GM23248 (cell line): Measurements from ENCODE around the gene C12orf56. TPM values are rescaled to one million over a fixed set of nuclear protein-coding genes. Genes with fewer than 3 reads are reported as not detected.

ENCODE experiments used
- DNase-seq: peaks from one replicate; pipeline ENCODE4 v3.0.0-alpha.2; 2015
- H2AFZ ChIP-seq: fragments of 200-600 bp; sonication (generic); 2 replicates; pipeline ENCODE4 v1.6.1; 2016; ENCODE audit warnings: antibody characterized with exemption
- H3F3A ChIP-seq: fragments of 200-600 bp; sonication (generic); 2 replicates; pipeline ENCODE4 v1.6.1; 2016; ENCODE audit warnings: mild to moderate bottlenecking, antibody characterized with exemption, mixed run types; ENCODE audit not compliant: insufficient read depth
- H3K27ac ChIP-seq: fragments of 200-600 bp; sonication (generic); 2 replicates; pipeline ENCODE4 v1.5.1; 2016; ENCODE audit warnings: mild to moderate bottlenecking
- H3K27me3 ChIP-seq: fragments of 200-600 bp; sonication (generic); replicated peaks from 2 replicates; pipeline ENCODE4 v1.6.1; 2016; ENCODE audit warnings: mild to moderate bottlenecking; ENCODE audit not compliant: insufficient read depth
- H3K36me3 ChIP-seq: fragments of 200-600 bp; sonication (generic); 2 replicates; pipeline ENCODE4 v1.6.1; 2016; ENCODE audit warnings: low read depth, mild to moderate bottlenecking
- H3K4me1 ChIP-seq: fragments of 200-600 bp; sonication (generic); 2 replicates; pipeline ENCODE4 v1.6.1; 2016; ENCODE audit warnings: mild to moderate bottlenecking; ENCODE audit not compliant: insufficient read depth
- H3K4me2 ChIP-seq: fragments of 200-600 bp; sonication (generic); one replicate; pipeline ENCODE4 v1.6.1; 2016; ENCODE audit warnings: mild to moderate bottlenecking; ENCODE audit not compliant: unreplicated experiment
- H3K4me3 ChIP-seq: fragments of 200-600 bp; sonication (generic); 2 replicates; pipeline ENCODE4 v1.5.1; 2016; ENCODE audit warnings: mild to moderate bottlenecking
- H3K79me2 ChIP-seq: fragments of 200-600 bp; sonication (generic); 2 replicates; pipeline ENCODE4 v1.6.1; 2016; ENCODE audit warnings: mild to moderate bottlenecking; ENCODE audit not compliant: insufficient read depth
- H3K9ac ChIP-seq: fragments of 200-600 bp; sonication (generic); 2 replicates; pipeline ENCODE4 v1.6.1; 2016; ENCODE audit warnings: mild to moderate bottlenecking
- H3K9me2 ChIP-seq: fragments of 200-600 bp; sonication (generic); 2 replicates; pipeline ENCODE4 v1.6.1; 2016; ENCODE audit warnings: mixed run types, mild to moderate bottlenecking, moderate library complexity; ENCODE audit not compliant: insufficient read depth
- H3K9me3 ChIP-seq: fragments of 200-600 bp; sonication (generic); one replicate; pipeline ENCODE4 v1.6.1; 2017; ENCODE audit warnings: low read depth
- H4K20me1 ChIP-seq: fragments of 200-600 bp; sonication (generic); 2 replicates; pipeline ENCODE4 v1.6.0; 2016; ENCODE audit not compliant: insufficient read depth
- EZH2 ChIP-seq: fragments of 200-600 bp; sonication (generic); IDR thresholded peaks from 2 replicates; pipeline ENCODE4 v1.6.1; 2018; ENCODE audit warnings: antibody characterized with exemption, mild to moderate bottlenecking; ENCODE audit not compliant: insufficient read depth, poor library complexity, severe bottlenecking
- EZH2phosphoT487 ChIP-seq: fragments of 200-600 bp; sonication (generic); IDR thresholded peaks from 2 replicates; pipeline ENCODE4 v1.6.1; 2018; ENCODE audit warnings: antibody characterized with exemption, moderate library complexity, mild to moderate bottlenecking, low read depth; ENCODE audit not compliant: insufficient read depth
- WGBS, 2 experiments: methylation state at CpG; one replicate each; pipeline ENCODE4 v1.1.6; 2015 to 2017; ENCODE audit warnings: low lambda C conversion rate in 2 of 2, low coverage in 1 of 2; ENCODE audit errors: missing lambda C conversion rate in 2 of 2; 5-methylcytosine and 5-hydroxymethylcytosine counted together
- in situ Hi-C: fragments of 300-500 bp; cut with MboI; formaldehyde crosslinking; loops from 2 replicates; pipeline ENCODE4 v1.15.0; 2020
- polyA plus RNA-seq: library from polyadenylated mRNA; unstranded; fragments of >200 nt; fragmentation: Nextera tagmentation; extraction: Ambion mirVana; gene quantifications from 2 replicates; pipeline ENCODE4 v1.2.1, GENCODE V29; 2016
- total RNA-seq: library from RNA; depleted of rRNA; stranded (reverse); fragments of >200 nt; shearing (Covaris generic); gene quantifications from 2 replicates; pipeline ENCODE4 v1.2.3, GENCODE V29; 2014; rRNA removed

The C12orf56 gene, protein sequence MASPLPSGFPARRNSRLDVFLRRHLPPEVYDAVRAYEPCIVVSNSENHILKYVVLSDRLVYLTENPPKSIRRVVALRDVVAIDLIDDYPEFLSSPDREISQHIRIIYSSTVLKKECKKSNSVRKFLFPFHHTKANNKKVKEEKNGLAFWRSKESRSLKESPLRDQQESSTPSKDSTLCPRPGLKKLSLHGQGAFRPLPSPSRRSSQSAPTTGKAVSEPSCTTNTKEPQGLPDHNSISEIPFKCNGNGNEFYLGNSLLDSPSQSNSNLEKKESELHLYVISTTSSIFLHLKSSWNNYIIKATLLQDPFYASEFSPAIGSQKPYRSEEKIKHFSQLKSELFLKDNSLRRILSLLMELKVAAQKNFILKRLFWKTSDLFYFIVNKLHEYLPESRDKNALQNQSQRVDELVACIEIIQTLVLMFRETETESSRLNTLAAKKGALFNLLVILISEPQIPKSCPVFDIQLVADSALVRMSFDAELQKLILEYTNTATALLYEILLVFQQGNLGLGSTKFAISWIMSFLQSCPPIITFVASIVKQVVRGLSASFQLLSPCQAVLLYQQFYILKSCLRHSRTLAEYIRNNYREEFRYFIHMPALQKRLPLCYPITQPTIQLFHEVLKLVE
- total RNA-seq (0.25 and 0.43 TPM in 2 replicates), polyA plus RNA-seq (0.90 and 1.3 TPM in 2 replicates)

DNA sequence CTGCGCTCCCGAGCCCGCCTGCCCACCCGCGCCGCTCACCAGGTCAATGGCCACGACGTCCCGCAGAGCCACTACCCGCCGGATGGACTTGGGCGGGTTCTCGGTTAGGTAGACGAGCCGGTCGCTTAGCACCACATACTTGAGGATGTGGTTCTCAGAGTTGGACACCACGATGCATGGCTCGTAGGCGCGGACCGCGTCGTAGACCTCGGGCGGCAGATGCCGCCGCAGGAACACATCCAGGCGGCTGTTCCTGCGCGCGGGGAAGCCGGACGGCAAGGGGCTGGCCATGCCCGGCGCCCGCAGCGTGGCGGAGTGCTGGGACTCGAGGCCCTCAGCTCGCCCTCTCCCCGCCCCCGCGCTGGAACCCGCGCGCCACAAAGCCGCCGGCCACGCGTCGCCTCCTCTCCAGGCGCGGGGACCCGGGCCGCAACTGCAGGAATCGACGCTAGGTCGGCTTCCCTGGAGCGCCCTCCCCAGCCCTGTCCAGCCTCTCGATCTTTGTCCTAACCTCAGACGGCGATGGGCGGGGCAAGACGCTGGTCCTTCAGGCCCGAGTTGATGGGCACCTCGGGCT lies at the start of gene C12orf56:
Gene C12orf56 (minus strand): TSS at position 484 of the 577 bp plus-strand sequence. CDS start 193 bp downstream, at position 291.
- Histone ChIP-seq H3K9me2 (no peaks in the 10 kb centered on the region), H3K4me3 (peak within 1 kb of the TSS; percentile 70), H3K27ac (no peak within 1 kb of the TSS), H3F3A (peaks cover 5% of the 10 kb centered on the region; the same call in 1 of the 2 replicates), H3K4me2 (peak within 1 kb of the TSS; percentile 52), H3K4me1 (peaks cover 8% of the 10 kb centered on the region), H3K36me3 (no peaks in the 10 kb centered on the region), H3K9me3 (no peaks in the 10 kb centered on the region), H4K20me1 (no peaks in the 10 kb centered on the region), H3K79me2 (no peaks in the 10 kb centered on the region), H3K27me3 (no peaks in the 10 kb centered on the region), H2AFZ (peak within 1 kb of the TSS; percentile 83), H3K9ac (peak within 1 kb of the TSS; percentile 62)
- in situ Hi-C loops: loop anchor here (10.0 kb wide), 1 partner anchor 566 kb away; no protein-coding TSS in a partner anchor
- DNase-seq: peak; percentile 67
- TF ChIP-seq EZH2 (no peak), EZH2phosphoT487 (no peak)
- 2 to 5% methylated on average over 56 to 58 of the region's 66 CpGs for WGBS, 2 experiments

DNA sequence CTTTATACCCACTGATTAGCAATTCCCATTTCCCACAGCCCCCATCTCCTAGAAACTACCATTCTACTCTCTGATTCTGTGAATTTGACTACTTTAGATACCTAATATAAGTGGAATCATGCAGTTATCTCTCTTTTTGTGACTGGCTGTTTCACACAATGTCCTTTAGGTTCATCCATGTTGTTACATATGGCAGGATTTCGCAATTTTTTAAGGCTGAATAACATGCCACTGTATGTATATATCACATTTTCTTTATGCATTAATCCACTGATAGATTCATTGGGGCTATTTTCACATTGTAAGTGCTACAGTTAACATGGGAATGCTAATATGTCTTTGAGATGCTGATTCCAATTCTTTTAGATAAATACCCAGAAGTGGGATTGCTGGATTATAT lies 49.5 kb upstream of the C12orf56 start:
- 100% methylated on average over 1 of the region's 1 CpG for WGBS, 2 experiments
- no peaks in the 10 kb centered on the region for H3K27me3 ChIP-seq
- no peak overlapping the region for H3K9ac ChIP-seq
- H3K4me1 ChIP-seq: no peaks in the 10 kb centered on the region
- H2AFZ ChIP-seq: no peak overlapping the region
- H3K79me2 ChIP-seq: peaks cover 92% of the 10 kb centered on the region
- DNase-seq: no peak
- TF ChIP-seq EZH2phosphoT487: no peak
- no peak for TF ChIP-seq EZH2
- peaks cover 51% of the 10 kb centered on the region for H3F3A ChIP-seq
- H3K4me3 ChIP-seq: no peak overlapping the region
- in situ Hi-C loops: no loop called here
- no peaks in the 10 kb centered on the region for H3K9me2 ChIP-seq
- H3K9me3 ChIP-seq: no peaks in the 10 kb centered on the region
- no peak overlapping the region for H3K27ac ChIP-seq
- H3K4me2 ChIP-seq: no peak overlapping the region
- H4K20me1 ChIP-seq: no peaks in the 10 kb centered on the region
- peaks cover 94% of the 10 kb centered on the region for H3K36me3 ChIP-seq

DNA sequence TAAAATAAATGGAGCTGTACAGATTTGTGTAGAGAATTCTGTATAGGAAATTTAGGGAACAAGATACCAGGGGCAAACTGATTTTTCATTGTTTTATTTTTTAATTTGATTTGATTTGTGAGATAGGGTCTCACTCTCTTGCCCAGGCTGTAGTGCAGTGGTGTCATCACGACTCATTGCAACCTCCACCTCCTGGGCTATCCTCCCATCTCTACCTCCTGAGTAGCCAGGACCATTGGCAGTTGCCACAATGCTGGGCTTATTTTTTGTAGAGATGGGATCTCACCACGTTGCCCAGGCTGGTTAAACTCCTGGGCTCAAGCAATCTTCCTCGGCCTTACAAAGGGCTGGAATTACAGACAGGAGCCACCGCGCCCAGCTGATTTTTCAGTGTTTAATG lies 43.4 kb upstream of the C12orf56 start:
- Histone ChIP-seq H3K9me3 (no peaks in the 10 kb centered on the region), H2AFZ (no peak overlapping the region), H3K27me3 (no peaks in the 10 kb centered on the region), H3K4me2 (no peak overlapping the region), H3K4me3 (no peak overlapping the region), H3K9ac (no peak overlapping the region), H3K9me2 (no peaks in the 10 kb centered on the region), H3K79me2 (peaks cover 94% of the 10 kb centered on the region), H3K4me1 (0 out of 2 replicates have a peak, but pooled peaks cover 11% of the 10 kb centered on the region), H3F3A (peaks cover 72% of the 10 kb centered on the region), H3K36me3 (peaks cover 97% of the 10 kb centered on the region), H3K27ac (no peak overlapping the region), H4K20me1 (no peaks in the 10 kb centered on the region)
- in situ Hi-C loops: no loop called here
- WGBS, 2 experiments: 95 to 97% methylated on average over 5 of the region's 5 CpGs
- DNase-seq: no peak
- TF ChIP-seq EZH2phosphoT487: no peak
- TF ChIP-seq EZH2: no peak

DNA sequence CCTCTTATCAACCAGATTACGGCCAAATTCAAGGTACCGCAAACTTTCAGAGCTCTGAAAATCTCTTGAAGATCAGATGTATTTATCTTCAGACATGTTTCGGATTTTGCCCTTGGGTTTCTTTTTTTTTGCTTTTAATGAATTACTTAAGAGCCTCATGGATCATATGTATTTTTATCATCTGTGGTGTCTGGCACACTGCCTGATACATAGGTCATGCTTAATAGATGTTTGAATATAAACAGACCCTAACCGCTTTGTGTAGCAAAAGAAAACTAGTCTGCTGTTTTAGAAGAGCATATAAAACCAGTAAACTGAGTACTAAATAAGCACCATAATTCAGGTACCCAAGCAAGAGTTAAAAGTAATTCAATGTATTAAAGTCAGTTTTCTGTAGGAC lies 41.2 kb upstream of the C12orf56 start:
- H3K27ac ChIP-seq: peak overlapping the region; percentile 47; the same call in 1 of the 2 replicates
- in situ Hi-C loops: no loop called here
- H3K9me3 ChIP-seq: no peaks in the 10 kb centered on the region
- H2AFZ ChIP-seq: no peak overlapping the region
- H3K4me2 ChIP-seq: no peak overlapping the region
- peaks cover 96% of the 10 kb centered on the region for H3K36me3 ChIP-seq
- no peak for DNase-seq
- H3K9me2 ChIP-seq: no peaks in the 10 kb centered on the region
- TF ChIP-seq EZH2: no peak
- TF ChIP-seq EZH2phosphoT487: no peak
- 99 to 100% methylated on average over 4 of the region's 4 CpGs for WGBS, 2 experiments
- no peaks in the 10 kb centered on the region for H4K20me1 ChIP-seq
- no peaks in the 10 kb centered on the region for H3K27me3 ChIP-seq
- H3F3A ChIP-seq: peaks cover 61% of the 10 kb centered on the region
- H3K9ac ChIP-seq: no peak overlapping the region
- H3K4me3 ChIP-seq: no peak overlapping the region
- H3K79me2 ChIP-seq: peaks cover 84% of the 10 kb centered on the region
- H3K4me1 ChIP-seq: 0 out of 2 replicates have a peak, but pooled peaks cover 11% of the 10 kb centered on the region
